Measurements from ENCODE around the gene P2RX4.

P2RX4 gene

DNA sequence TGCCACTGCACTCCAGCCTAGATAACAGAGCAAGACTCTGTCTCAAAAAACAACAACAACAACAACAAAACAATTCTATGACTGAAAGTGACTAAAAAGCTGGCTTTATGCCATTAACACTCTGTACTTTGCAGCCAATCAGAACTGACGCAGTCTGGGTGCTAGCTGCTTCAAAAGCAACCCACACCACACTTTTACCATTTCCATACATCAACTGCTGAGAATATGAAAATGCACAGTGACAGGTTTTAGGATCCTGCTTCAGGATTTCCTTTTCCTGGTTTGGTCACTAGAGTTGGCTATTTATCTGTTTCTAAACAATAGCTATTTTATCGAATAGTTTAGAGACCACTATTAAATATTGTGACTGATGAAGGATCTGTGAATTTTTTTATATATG, 23.1 kb upstream of the P2RX4 start:
- TF ChIP-seq CTCF (IDR thresholded peaks at IDR 0.05; ENCODE audit: low read depth, low read length) = no peak
- Histone ChIP-seq H3K36me3 (no peaks in the 10 kb centered on the region), H3K9me3 (no peaks in the 10 kb centered on the region), H3K4me1 (no peaks in the 10 kb centered on the region), H3K4me3 (ENCODE audit: low read depth, low read length) (no peak overlapping the region), H3K27me3 (no peaks in the 10 kb centered on the region)
- no peak for DNase-seq

- no peaks in the 10 kb centered on the region for H3K27me3 ChIP-seq
- H3K4me1 ChIP-seq = no peaks in the 10 kb centered on the region
- H3K4me3 ChIP-seq (ENCODE audit: low read depth, low read length) = no peak overlapping the region
- TF ChIP-seq CTCF (IDR thresholded peaks at IDR 0.05; ENCODE audit: low read depth, low read length) = no peak
- no peaks in the 10 kb centered on the region for H3K9me3 ChIP-seq
- H3K36me3 ChIP-seq = no peaks in the 10 kb centered on the region
- no peak for DNase-seq
Measured at GRCh38 chr12:121187501-121187900, 22.4 kb upstream of the P2RX4 start.

- DNase-seq = no peak
- H3K4me3 ChIP-seq (ENCODE audit: low read depth, low read length) = no peak overlapping the region
- no peaks in the 10 kb centered on the region for H3K36me3 ChIP-seq
- no peaks in the 10 kb centered on the region for H3K27me3 ChIP-seq
- no peaks in the 10 kb centered on the region for H3K9me3 ChIP-seq
- H3K4me1 ChIP-seq = no peaks in the 10 kb centered on the region
- no peak for TF ChIP-seq CTCF (IDR thresholded peaks at IDR 0.05; ENCODE audit: low read depth, low read length)
Measured at GRCh38 chr12:121188227-121188626, 21.7 kb upstream of the P2RX4 start.

- TF ChIP-seq CTCF (IDR thresholded peaks at IDR 0.05; ENCODE audit: low read depth, low read length) = no peak
- Histone ChIP-seq H3K4me1 (no peaks in the 10 kb centered on the region), H3K27me3 (no peaks in the 10 kb centered on the region), H3K4me3 (ENCODE audit: low read depth, low read length) (no peak overlapping the region), H3K9me3 (no peaks in the 10 kb centered on the region), H3K36me3 (no peaks in the 10 kb centered on the region)
- DNase-seq = no peak
Measured at GRCh38 chr12:121189131-121189530, 20.8 kb upstream of the P2RX4 start.

DNA sequence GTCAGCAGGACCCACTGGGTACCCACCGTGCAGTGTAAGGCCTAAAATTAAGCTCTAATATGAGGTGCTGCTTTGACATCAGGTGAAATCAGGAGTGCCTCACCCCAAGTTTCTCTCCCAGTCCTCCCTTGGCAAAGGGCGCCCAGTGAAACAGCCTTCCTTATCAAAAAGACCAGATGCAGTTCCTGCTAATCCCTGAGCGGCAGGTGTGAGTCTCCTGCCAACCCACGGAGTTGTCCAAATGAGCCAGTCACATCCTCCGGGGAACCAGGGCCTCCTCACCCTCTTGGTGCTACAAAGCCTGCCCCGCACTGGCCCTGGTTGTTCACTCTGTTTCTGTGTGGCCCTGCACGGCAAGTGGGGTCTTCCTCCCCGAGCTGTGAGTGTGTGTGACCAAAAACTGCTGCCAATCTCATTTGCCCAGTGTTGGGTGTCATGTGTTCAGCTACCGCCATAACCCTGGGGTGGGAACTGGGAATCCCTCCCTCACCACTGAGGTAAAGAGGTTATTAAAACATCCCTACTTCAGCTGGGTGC, 20.2 kb upstream of the P2RX4 start:
- no peak for DNase-seq
- no peaks in the 10 kb centered on the region for H3K27me3 ChIP-seq
- H3K4me3 ChIP-seq (ENCODE audit: low read depth, low read length) = no peak overlapping the region
- H3K36me3 ChIP-seq = no peaks in the 10 kb centered on the region
- no peak for TF ChIP-seq CTCF (IDR thresholded peaks at IDR 0.05; ENCODE audit: low read depth, low read length)
- H3K9me3 ChIP-seq = no peaks in the 10 kb centered on the region
- H3K4me1 ChIP-seq = no peaks in the 10 kb centered on the region

DNA sequence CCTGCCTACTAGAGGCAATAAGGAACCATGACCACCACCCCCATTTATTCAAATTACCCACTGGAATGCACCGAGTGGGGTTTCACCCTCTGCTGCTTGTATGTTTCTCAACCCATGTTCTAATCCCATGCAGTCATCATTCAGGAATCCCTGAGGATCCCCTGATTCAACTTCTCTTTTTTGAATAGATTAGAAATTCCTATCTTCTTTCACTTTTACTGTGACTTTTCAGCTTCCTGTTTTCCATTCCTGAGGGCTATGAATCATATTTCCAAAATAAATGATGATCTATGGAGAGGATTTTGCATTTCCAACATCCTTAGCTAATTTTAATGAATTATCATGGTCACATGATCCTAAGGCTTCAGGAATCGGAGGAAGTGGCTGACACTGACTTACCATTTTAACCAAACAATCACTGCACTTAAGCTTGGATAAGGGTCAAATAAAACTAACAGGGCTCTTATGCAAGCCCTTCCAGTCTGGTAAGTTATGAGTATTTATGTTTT, 19.4 kb upstream of the P2RX4 start:
- Histone ChIP-seq H3K9me3 (no peaks in the 10 kb centered on the region), H3K27me3 (no peaks in the 10 kb centered on the region), H3K36me3 (no peaks in the 10 kb centered on the region), H3K4me1 (no peaks in the 10 kb centered on the region), H3K4me3 (ENCODE audit: low read depth, low read length) (no peak overlapping the region)
- no peak for DNase-seq
- no peak for TF ChIP-seq CTCF (IDR thresholded peaks at IDR 0.05; ENCODE audit: low read depth, low read length)
